Hepatocyte (in vitro differentiated cells): Measurements from ENCODE around the gene NRG3. TPM values are rescaled to one million over a fixed set of nuclear protein-coding genes. Genes with fewer than 3 reads are reported as not detected.

ENCODE experiments used
- DNase-seq: peaks from one replicate; pipeline ENCODE4 v3.0.0-alpha.2; 2016; ENCODE audit warnings: low spot score
- H2AFZ ChIP-seq: fragments of 200-600 bp; sonication (generic); 2 replicates; pipeline ENCODE4 v1.6.0; 2016; ENCODE audit warnings: antibody characterized with exemption, mild to moderate bottlenecking
- H3K27ac ChIP-seq: fragments of 200-600 bp; sonication (generic); 2 replicates; pipeline ENCODE4 v1.5.1; 2016; ENCODE audit warnings: mild to moderate bottlenecking
- H3K27me3 ChIP-seq: fragments of 200-600 bp; sonication (generic); 2 replicates; pipeline ENCODE4 v1.6.1; 2016
- H3K36me3 ChIP-seq: fragments of 200-600 bp; sonication (generic); replicated peaks from 2 replicates; pipeline ENCODE4 v1.5.1; 2016; ENCODE audit warnings: low read depth; ENCODE audit not compliant: insufficient read depth
- H3K4me1 ChIP-seq: fragments of 200-600 bp; sonication (generic); 2 replicates; pipeline ENCODE4 v1.5.1; 2016; ENCODE audit warnings: mild to moderate bottlenecking, moderate library complexity; ENCODE audit not compliant: insufficient read depth
- H3K4me2 ChIP-seq: fragments of 200-600 bp; sonication (generic); 2 replicates; pipeline ENCODE4 v1.6.0; 2016
- H3K4me3 ChIP-seq: fragments of 200-600 bp; sonication (generic); 2 replicates; pipeline ENCODE4 v1.5.1; 2016; ENCODE audit warnings: mild to moderate bottlenecking
- H3K79me2 ChIP-seq: fragments of 200-600 bp; sonication (generic); 2 replicates; pipeline ENCODE4 v1.6.0; 2017; ENCODE audit warnings: mild to moderate bottlenecking
- H3K9me2 ChIP-seq: fragments of 200-600 bp; sonication (generic); replicated peaks from 2 replicates; pipeline ENCODE4 v1.6.0; 2017; ENCODE audit warnings: mild to moderate bottlenecking; ENCODE audit not compliant: insufficient read depth
- H3K9me3 ChIP-seq: fragments of 200-600 bp; sonication (generic); 2 replicates; pipeline ENCODE4 v1.5.1; 2016; ENCODE audit warnings: low read depth, mild to moderate bottlenecking
- H4K20me1 ChIP-seq: fragments of 200-600 bp; sonication (generic); 2 replicates; pipeline ENCODE4 v1.6.0; 2016; ENCODE audit warnings: mild to moderate bottlenecking; ENCODE audit not compliant: insufficient read depth, poor library complexity, severe bottlenecking
- EZH2 ChIP-seq: fragments of 200-600 bp; sonication (generic); IDR thresholded peaks from 2 replicates; pipeline ENCODE4 v1.6.1; 2016; ENCODE audit warnings: antibody characterized with exemption, mild to moderate bottlenecking, borderline replicate concordance
- EZH2phosphoT487 ChIP-seq: fragments of 200-600 bp; sonication (generic); IDR thresholded peaks from one replicate; pipeline ENCODE4 v1.6.1; 2018; ENCODE audit warnings: antibody characterized with exemption, mild to moderate bottlenecking, low read depth, moderate library complexity; ENCODE audit not compliant: unreplicated experiment, severe bottlenecking
- WGBS: methylation state at CpG from one replicate; pipeline ENCODE4 v1.1.6; 2016; ENCODE audit warnings: low lambda C conversion rate; ENCODE audit errors: missing lambda C conversion rate; 5-methylcytosine and 5-hydroxymethylcytosine counted together
- polyA plus RNA-seq: library from polyadenylated mRNA; unstranded; fragments of >200 nt; fragmentation: Nextera tagmentation; extraction: Ambion mirVana; gene quantifications from 2 replicates; pipeline ENCODE4 v1.2.1, GENCODE V29; 2016
- total RNA-seq: library from RNA; depleted of rRNA; stranded (reverse); fragments of >200 nt; gene quantifications from 2 replicates; pipeline ENCODE4 v1.2.3, GENCODE V29; 2014
- TF ChIP-seq, protein P1 (sequence below): fragments of 200-600 bp; sonication (generic); IDR thresholded peaks from 2 replicates; pipeline ENCODE4 v1.5.1; 2016; ENCODE audit warnings: antibody characterized with exemption, mild to moderate bottlenecking; ENCODE audit not compliant: poor library complexity

NRG3 gene
- total and polyA plus RNA-seq, 2 experiments from 2014 or later: 0.57 to 2.0 TPM

DNA sequence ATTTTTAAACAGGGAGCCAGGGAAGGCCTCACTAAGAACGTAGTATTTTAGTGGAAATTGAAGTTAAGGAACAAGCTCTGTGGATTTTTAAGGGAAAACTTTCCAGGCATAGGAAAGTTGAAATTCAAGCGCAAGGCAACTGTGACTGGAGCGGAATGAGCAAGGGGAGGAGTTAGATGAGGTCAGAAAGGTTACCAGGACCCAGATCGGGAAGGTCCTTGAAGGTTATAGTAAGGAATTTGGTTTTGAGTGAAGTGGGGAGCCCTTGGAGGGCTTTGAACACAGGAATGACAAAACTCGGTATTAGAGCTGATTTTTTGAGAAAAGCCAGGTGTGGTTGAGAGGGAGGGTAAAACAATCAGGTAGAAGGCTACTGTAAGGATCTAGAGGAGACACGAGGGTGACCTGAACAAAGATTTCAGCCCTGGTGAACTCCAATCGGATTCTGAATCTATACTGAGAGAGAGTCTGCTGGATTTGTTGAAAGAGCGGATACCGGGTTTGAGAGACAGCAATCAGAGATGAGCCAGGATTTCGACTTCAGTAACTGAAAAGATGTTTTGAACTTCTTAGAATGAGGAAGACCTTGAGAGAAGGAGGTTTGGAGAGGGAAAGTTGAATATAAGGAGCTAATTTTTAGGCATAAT lies 1013.9 kb downstream of the NRG3 start:
- no peak overlapping the region for H3K27ac ChIP-seq
- no peak overlapping the region for H2AFZ ChIP-seq
- no peaks in the 10 kb centered on the region for H3K4me1 ChIP-seq
- no peaks in the 10 kb centered on the region for H3K79me2 ChIP-seq
- H3K36me3 ChIP-seq: no peaks in the 10 kb centered on the region
- H3K4me3 ChIP-seq: no peak overlapping the region
- no peaks in the 10 kb centered on the region for H3K9me2 ChIP-seq
- H3K4me2 ChIP-seq: no peak overlapping the region
- 57% methylated on average over 10 of the region's 10 CpGs for WGBS
- no peaks in the 10 kb centered on the region for H4K20me1 ChIP-seq
- H3K9me3 ChIP-seq: no peaks in the 10 kb centered on the region
- H3K27me3 ChIP-seq: no peaks in the 10 kb centered on the region
- DNase-seq: no peak
- TF ChIP-seq EZH2: no peak
- TF ChIP-seq EZH2phosphoT487: no peak

DNA sequence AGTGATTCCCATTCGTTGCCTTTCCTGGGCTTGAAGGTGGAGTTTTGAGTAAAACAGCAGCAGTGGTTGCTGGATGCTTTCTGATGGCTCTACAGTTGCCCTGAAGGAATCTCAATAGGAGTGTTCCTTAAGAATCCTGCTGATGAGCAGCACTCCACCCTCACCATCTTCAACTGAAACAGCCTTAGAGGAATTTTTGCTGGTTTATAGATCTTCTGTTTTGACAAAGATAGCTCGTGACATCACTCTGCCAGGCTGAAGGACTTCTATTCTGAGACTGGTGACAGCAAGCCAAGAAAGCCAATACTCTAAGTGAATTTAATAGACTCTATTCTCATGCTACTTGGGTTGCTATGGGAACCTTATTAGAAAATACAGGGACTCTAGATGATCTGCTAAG lies 1014.7 kb downstream of the NRG3 start:
- Histone ChIP-seq H2AFZ (no peak overlapping the region), H3K27ac (no peak overlapping the region), H4K20me1 (no peaks in the 10 kb centered on the region), H3K27me3 (no peaks in the 10 kb centered on the region), H3K4me1 (no peaks in the 10 kb centered on the region), H3K4me2 (no peak overlapping the region), H3K9me3 (no peaks in the 10 kb centered on the region), H3K36me3 (no peaks in the 10 kb centered on the region), H3K79me2 (no peaks in the 10 kb centered on the region), H3K9me2 (no peaks in the 10 kb centered on the region), H3K4me3 (no peak overlapping the region)
- no peak for DNase-seq
- TF ChIP-seq, protein P1, sequence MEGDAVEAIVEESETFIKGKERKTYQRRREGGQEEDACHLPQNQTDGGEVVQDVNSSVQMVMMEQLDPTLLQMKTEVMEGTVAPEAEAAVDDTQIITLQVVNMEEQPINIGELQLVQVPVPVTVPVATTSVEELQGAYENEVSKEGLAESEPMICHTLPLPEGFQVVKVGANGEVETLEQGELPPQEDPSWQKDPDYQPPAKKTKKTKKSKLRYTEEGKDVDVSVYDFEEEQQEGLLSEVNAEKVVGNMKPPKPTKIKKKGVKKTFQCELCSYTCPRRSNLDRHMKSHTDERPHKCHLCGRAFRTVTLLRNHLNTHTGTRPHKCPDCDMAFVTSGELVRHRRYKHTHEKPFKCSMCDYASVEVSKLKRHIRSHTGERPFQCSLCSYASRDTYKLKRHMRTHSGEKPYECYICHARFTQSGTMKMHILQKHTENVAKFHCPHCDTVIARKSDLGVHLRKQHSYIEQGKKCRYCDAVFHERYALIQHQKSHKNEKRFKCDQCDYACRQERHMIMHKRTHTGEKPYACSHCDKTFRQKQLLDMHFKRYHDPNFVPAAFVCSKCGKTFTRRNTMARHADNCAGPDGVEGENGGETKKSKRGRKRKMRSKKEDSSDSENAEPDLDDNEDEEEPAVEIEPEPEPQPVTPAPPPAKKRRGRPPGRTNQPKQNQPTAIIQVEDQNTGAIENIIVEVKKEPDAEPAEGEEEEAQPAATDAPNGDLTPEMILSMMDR: no peak
- no peak for TF ChIP-seq EZH2phosphoT487
- WGBS: 77% methylated on average over 2 of the region's 2 CpGs

- Histone ChIP-seq H3K27ac (no peak overlapping the region), H3K9me3 (no peaks in the 10 kb centered on the region), H4K20me1 (no peaks in the 10 kb centered on the region), H3K9me2 (no peaks in the 10 kb centered on the region), H3K4me3 (no peak overlapping the region), H3K36me3 (no peaks in the 10 kb centered on the region), H3K79me2 (no peaks in the 10 kb centered on the region), H3K4me2 (no peak overlapping the region), H2AFZ (no peak overlapping the region), H3K4me1 (no peaks in the 10 kb centered on the region), H3K27me3 (no peaks in the 10 kb centered on the region)
- no peak for DNase-seq
- no peak for TF ChIP-seq EZH2phosphoT487
- TF ChIP-seq EZH2: no peak
- TF ChIP-seq, protein P1: no peak
- WGBS: 91% methylated on average over 5 of the region's 5 CpGs
Observed at GRCh38 chr10:82890573-82890972, 1015.6 kb downstream of the NRG3 start.

DNA sequence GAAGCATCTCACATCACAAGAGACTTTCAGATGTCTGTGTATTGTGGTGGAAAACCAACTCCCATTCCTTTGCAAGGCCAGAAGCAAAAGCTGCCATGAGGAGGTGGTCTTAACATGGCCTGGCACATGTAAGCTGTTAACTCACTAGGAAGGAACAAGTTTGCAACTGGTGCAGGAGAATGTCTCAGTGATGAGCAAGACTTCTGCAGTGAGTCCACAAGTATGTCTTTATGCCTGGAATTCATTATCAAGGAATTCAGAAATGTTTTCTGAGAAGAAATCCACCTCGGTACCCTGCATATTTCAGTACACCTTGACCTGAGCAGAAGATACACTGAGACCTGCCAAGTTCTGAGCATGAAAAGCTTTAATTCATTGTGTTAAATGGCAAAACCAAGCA lies 1033.1 kb downstream of the NRG3 start:
- Histone ChIP-seq H2AFZ (no peak overlapping the region), H3K4me3 (no peak overlapping the region), H4K20me1 (no peaks in the 10 kb centered on the region), H3K4me1 (no peaks in the 10 kb centered on the region), H3K27me3 (no peaks in the 10 kb centered on the region), H3K9me3 (no peaks in the 10 kb centered on the region), H3K27ac (no peak overlapping the region), H3K79me2 (no peaks in the 10 kb centered on the region), H3K9me2 (no peaks in the 10 kb centered on the region), H3K4me2 (no peak overlapping the region), H3K36me3 (no peaks in the 10 kb centered on the region)
- DNase-seq: no peak
- TF ChIP-seq, protein P1: no peak
- TF ChIP-seq EZH2phosphoT487 (no peak), EZH2 (no peak)
- WGBS: 79% methylated on average over 1 of the region's 1 CpG
